K562 (cell line): Measurements from ENCODE around the gene PCBD2. TPM values are rescaled to one million over a fixed set of nuclear protein-coding genes. Genes with fewer than 3 reads are reported as not detected.
A peak's percentile ranks its signal among the peaks of the same experiment; 100 is the strongest.

Experiments used
- ASH1L ChIP-seq: fragments of 450-650 bp; IDR thresholded peaks from 2 replicates; pipeline ENCODE4 v1.6.1; 2018; ENCODE audit warnings: borderline replicate concordance, mild to moderate bottlenecking, low read depth; ENCODE audit not compliant: partially characterized antibody
- CREBBP ChIP-seq: IDR thresholded peaks from one replicate; pipeline ENCODE4 v1.6.1; 2012; ENCODE audit warnings: low read depth, mild to moderate bottlenecking, control low read depth, inconsistent platforms, low read length
- HDAC1 ChIP-seq, 2 experiments: fragments of 450-650 bp; IDR thresholded peaks; 2 replicates each; pipeline ENCODE4 v1.6.1; 2016 to 2017; ENCODE audit warnings: inconsistent platforms in 1 of 2, mild to moderate bottlenecking in 1 of 2, moderate library complexity in 1 of 2
- IRF2 ChIP-seq: sonication (generic); formaldehyde crosslinking; IDR thresholded peaks from 2 replicates; pipeline ENCODE4 v1.8.1; 2022; ENCODE audit warnings: mild to moderate bottlenecking, missing genetic modification reagents
- KAT7 ChIP-seq: sonication (generic); formaldehyde crosslinking; IDR thresholded peaks from 2 replicates; pipeline ENCODE4 v1.8.0; 2022; ENCODE audit warnings: missing genetic modification reagents, mild to moderate bottlenecking, borderline replicate concordance
- NRF1 ChIP-seq, 2 experiments: fragments of 450-650 bp; IDR thresholded peaks in 1 of 2; conservative IDR thresholded peaks in 1 of 2; 2 replicates each; pipeline ENCODE4 v1.6.1; 2014; ENCODE audit warnings: mild to moderate bottlenecking in 2 of 2
- TAF15 ChIP-seq: fragments of 200-400 bp; formaldehyde crosslinking; IDR thresholded peaks from 2 replicates; pipeline ENCODE4 v1.6.1; 2017; ENCODE audit warnings: mild to moderate bottlenecking, low read depth, low read length, moderate library complexity
- TAF7 ChIP-seq: fragments of 450-650 bp; IDR thresholded peaks from 2 replicates; pipeline ENCODE4 v1.6.1; 2016; ENCODE audit warnings: missing genetic modification characterization, missing compliant biosample characterization
- TRIM28 ChIP-seq: fragments of 450-650 bp; IDR thresholded peaks from 2 replicates; pipeline ENCODE4 v1.6.1; 2017
- ZBTB34 ChIP-seq: fragments of 250-450 bp; sonication (Bioruptor Pico); IDR thresholded peaks from 2 replicates; pipeline ENCODE4 v1.8.0; 2021; ENCODE audit warnings: mild to moderate bottlenecking, moderate library complexity
- ZFX ChIP-seq: sonication (generic); formaldehyde crosslinking; IDR thresholded peaks from 2 replicates; pipeline ENCODE4 v1.8.0; 2022; ENCODE audit warnings: mild to moderate bottlenecking, missing genetic modification reagents, moderate library complexity
- ZKSCAN3 ChIP-seq: fragments of 250-450 bp; sonication (Bioruptor Pico); IDR thresholded peaks from 2 replicates; pipeline ENCODE4 v1.4.0; 2020
- ZNF217 ChIP-seq: sonication (generic); formaldehyde crosslinking; IDR thresholded peaks from 2 replicates; pipeline ENCODE4 v1.8.0; 2022; ENCODE audit warnings: mild to moderate bottlenecking, missing genetic modification reagents
- ZNF699 ChIP-seq: fragments of 250-450 bp; sonication (Bioruptor Pico); IDR thresholded peaks from 2 replicates; pipeline ENCODE4 v1.8.0; 2021; ENCODE audit warnings: mild to moderate bottlenecking, moderate library complexity; ENCODE audit not compliant: insufficient replicate concordance
- ZNF79 ChIP-seq: fragments of 250-450 bp; sonication (Bioruptor Pico); IDR thresholded peaks from 2 replicates; pipeline ENCODE4 v1.4.0; 2020; ENCODE audit warnings: low read depth, mild to moderate bottlenecking, moderate library complexity
- polyA plus RNA-seq, 8 experiments: library from polyadenylated mRNA; depleted of rRNA in 4 of 8; stranded (reverse) in 5 of 8; unstranded in 3 of 8; fragments of >200 nt; fragmentation: Nextera tagmentation in 2 of 8; fragmentation: Illumina TruSeq in 1 of 8; extraction: Ambion mirVana in 2 of 8; extraction: Trizol in 1 of 8; gene quantifications; 2 replicates each; pipeline versions ENCODE4 v1.2.1 to v1.2.3, GENCODE V29; 2011 to 2014; ENCODE audit warnings: inconsistent platforms in 1 of 8, missing spikeins in 1 of 8
- total RNA-seq, 7 experiments: library from RNA; depleted of rRNA in 6 of 7; stranded (reverse); fragments of >200 nt in 6 of 7; fragmentation: Illumina TruSeq in 2 of 7; extraction: Trizol in 2 of 7; gene quantifications; 2 replicates each; pipeline versions ENCODE4 v1.2.1 to v1.2.3, GENCODE V29; 2011 to 2021; ENCODE audit warnings: low replicate concordance in 1 of 7
- TF ChIP-seq, protein P1 (sequence below): fragments of 150-350 bp; IDR thresholded peaks from 2 replicates; pipeline ENCODE4 v1.6.1; 2014; ENCODE audit warnings: low read depth, mild to moderate bottlenecking, low read length, borderline replicate concordance
- TF ChIP-seq, protein P2 (sequence below): IDR thresholded peaks from 2 replicates; pipeline ENCODE4 v1.6.1; 2011; ENCODE audit warnings: borderline replicate concordance, low read depth, mild to moderate bottlenecking, moderate library complexity, low read length; ENCODE audit not compliant: insufficient read depth, poor library complexity, severe bottlenecking
- TF ChIP-seq, protein P3 (sequence below): fragments of 250-450 bp; sonication (Bioruptor Pico); IDR thresholded peaks from 2 replicates; pipeline ENCODE4 v1.5.0; 2020; ENCODE audit warnings: mild to moderate bottlenecking

Gene PCBD2
- total and polyA plus RNA-seq, 9 of the 15 experiments (the other 6 are each of a cell fraction or from before 2014, with no cell fraction given): 5.2 to 13.8 (median 7.8) TPM

DNA sequence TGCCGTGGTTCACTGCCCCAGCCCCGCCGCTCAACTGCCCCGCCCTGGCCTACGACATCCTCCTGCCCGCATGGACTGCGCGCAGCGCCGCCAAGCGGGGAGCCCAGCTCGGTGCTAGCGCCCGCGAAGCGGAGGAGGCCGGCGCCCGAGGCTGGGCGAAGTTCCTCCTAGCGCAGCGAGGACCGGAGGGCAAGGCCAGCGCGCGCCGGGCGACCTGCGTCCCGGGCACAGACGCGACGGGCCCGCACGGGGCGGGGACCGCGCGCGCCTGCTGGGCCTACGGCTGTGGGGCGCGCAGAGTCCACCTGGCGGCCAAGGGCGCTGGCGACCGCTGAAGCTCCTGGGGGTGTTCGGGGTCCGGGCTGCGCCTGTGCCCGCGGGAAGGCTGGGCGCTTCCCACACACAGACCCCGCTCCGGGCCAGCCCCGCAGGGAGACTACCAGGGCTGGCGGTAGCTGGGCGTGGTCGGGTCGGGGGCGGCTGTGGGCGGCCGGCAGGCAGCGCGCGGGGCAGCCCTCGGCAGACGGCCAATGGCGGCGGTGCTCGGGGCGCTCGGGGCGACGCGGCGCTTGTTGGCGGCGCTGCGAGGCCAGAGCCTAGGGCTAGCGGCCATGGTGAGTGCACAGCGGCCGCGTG, at the start of gene PCBD2 (continued):
- TF ChIP-seq ZNF79 (CRISPR knock-in tag) (no peak), ZFX (CRISPR knock-in tag) (peak; percentile 86), ASH1L (no peak), TRIM28 (no peak), ZKSCAN3 (CRISPR knock-in tag) (no peak), ZBTB34 (no peak), KAT7 (CRISPR knock-in tag) (peak; percentile 80; the same call in 1 of the 2 replicates), IRF2 (CRISPR knock-in tag) (no peak), TAF15 (no peak), ZNF217 (CRISPR knock-in tag) (no peak), NRF1 (conservative IDR thresholded peaks at IDR 0.05 in 1 of 2, IDR thresholded peaks at IDR 0.05 in 1 of 2) (peak in 1 of 2 experiments; percentile 75; a peak in 2 of 4 replicates), CREBBP (no peak), ZNF699 (no peak), HDAC1 (IDR thresholded peaks at IDR 0.05) (peak in 1 of 2 experiments; percentile 14; a peak in 1 of 4 replicates), TAF7 (tag) (no peak)
- TF ChIP-seq, protein P1, sequence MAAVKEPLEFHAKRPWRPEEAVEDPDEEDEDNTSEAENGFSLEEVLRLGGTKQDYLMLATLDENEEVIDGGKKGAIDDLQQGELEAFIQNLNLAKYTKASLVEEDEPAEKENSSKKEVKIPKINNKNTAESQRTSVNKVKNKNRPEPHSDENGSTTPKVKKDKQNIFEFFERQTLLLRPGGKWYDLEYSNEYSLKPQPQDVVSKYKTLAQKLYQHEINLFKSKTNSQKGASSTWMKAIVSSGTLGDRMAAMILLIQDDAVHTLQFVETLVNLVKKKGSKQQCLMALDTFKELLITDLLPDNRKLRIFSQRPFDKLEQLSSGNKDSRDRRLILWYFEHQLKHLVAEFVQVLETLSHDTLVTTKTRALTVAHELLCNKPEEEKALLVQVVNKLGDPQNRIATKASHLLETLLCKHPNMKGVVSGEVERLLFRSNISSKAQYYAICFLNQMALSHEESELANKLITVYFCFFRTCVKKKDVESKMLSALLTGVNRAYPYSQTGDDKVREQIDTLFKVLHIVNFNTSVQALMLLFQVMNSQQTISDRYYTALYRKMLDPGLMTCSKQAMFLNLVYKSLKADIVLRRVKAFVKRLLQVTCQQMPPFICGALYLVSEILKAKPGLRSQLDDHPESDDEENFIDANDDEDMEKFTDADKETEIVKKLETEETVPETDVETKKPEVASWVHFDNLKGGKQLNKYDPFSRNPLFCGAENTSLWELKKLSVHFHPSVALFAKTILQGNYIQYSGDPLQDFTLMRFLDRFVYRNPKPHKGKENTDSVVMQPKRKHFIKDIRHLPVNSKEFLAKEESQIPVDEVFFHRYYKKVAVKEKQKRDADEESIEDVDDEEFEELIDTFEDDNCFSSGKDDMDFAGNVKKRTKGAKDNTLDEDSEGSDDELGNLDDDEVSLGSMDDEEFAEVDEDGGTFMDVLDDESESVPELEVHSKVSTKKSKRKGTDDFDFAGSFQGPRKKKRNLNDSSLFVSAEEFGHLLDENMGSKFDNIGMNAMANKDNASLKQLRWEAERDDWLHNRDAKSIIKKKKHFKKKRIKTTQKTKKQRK: no peak
- TF ChIP-seq, protein P2, sequence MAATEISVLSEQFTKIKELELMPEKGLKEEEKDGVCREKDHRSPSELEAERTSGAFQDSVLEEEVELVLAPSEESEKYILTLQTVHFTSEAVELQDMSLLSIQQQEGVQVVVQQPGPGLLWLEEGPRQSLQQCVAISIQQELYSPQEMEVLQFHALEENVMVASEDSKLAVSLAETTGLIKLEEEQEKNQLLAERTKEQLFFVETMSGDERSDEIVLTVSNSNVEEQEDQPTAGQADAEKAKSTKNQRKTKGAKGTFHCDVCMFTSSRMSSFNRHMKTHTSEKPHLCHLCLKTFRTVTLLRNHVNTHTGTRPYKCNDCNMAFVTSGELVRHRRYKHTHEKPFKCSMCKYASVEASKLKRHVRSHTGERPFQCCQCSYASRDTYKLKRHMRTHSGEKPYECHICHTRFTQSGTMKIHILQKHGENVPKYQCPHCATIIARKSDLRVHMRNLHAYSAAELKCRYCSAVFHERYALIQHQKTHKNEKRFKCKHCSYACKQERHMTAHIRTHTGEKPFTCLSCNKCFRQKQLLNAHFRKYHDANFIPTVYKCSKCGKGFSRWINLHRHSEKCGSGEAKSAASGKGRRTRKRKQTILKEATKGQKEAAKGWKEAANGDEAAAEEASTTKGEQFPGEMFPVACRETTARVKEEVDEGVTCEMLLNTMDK: peak; percentile 77
- TF ChIP-seq, protein P3, sequence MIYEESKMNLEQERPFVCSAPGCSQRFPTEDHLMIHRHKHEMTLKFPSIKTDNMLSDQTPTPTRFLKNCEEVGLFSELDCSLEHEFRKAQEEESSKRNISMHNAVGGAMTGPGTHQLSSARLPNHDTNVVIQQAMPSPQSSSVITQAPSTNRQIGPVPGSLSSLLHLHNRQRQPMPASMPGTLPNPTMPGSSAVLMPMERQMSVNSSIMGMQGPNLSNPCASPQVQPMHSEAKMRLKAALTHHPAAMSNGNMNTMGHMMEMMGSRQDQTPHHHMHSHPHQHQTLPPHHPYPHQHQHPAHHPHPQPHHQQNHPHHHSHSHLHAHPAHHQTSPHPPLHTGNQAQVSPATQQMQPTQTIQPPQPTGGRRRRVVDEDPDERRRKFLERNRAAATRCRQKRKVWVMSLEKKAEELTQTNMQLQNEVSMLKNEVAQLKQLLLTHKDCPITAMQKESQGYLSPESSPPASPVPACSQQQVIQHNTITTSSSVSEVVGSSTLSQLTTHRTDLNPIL: no peak
